ENCODE data around the gene CLVS2.

- TF ChIP-seq POLR2A (IDR thresholded peaks at IDR 0.05), result no peak
- TF ChIP-seq CTCF (IDR thresholded peaks at IDR 0.05), result no peak
Observed at GRCh38 chr6:123085403-123085802, 89.4 kb downstream of the CLVS2 start.
